Cardiac ventricle fibroblast (primary cell): ENCODE results near the gene CREG1. TPM values are rescaled to one million over a fixed set of nuclear protein-coding genes. Genes with fewer than 3 reads are reported as not detected.

Experiments
- total RNA-seq: library from RNA; depleted of rRNA; stranded (reverse); fragments of >200 nt; gene quantifications from 2 replicates; pipeline ENCODE4 v1.2.3, GENCODE V29; 2015

Gene CREG1
- 256 and 303 TPM in 2 replicates for total RNA-seq

GRCh38 chr1:167553136-167554027 is at the start of gene CREG1:
TSS of gene CREG1 (minus strand) at chr1:167553762.

GRCh38 chr1:167518331-167518700 is 35.2 kb downstream of the CREG1 start, which contains the start of gene CD247:
TSS of gene CD247 (minus strand) at chr1:167518529. CDS start at chr1:167518465, 64 bp downstream.

Other genes with a start within 250 kb of the CREG1 start
- 0.44 TPM in 1 of 2 replicates, not detected in the other for gene CD247, start 35.2 kb downstream of the CREG1 start, total RNA-seq
- 1.6 and 1.7 TPM in 2 replicates for gene RCSD1, start 76.5 kb upstream of the CREG1 start, total RNA-seq
- 104 and 106 TPM in 2 replicates for gene MPZL1, start 168.2 kb upstream of the CREG1 start, total RNA-seq